Measurements from ENCODE around the gene IDS. TPM values are rescaled to one million over a fixed set of nuclear protein-coding genes. Genes with fewer than 3 reads are reported as not detected.
A peak's percentile ranks its signal among the peaks of the same experiment; 100 is the strongest.
"Not testable (repeated sequence)": the region's sequence is repeated elsewhere in the genome, so short reads cannot be mapped to it uniquely, and the experiment has no call there.

The IDS gene
- total RNA-seq, 1 donor from 2014 or later: 54.0 TPM

- TF ChIP-seq CTCF (conservative IDR thresholded peaks at IDR 0.05; ENCODE audit: low read depth, low read length): no peak
- DNase-seq (ENCODE audit: low read depth): peak; percentile 78
- peak within 1 kb of the TSS; percentile 78 for H3K4me3 ChIP-seq (ENCODE audit: low read depth, low read length)
Observed at GRCh38 chrX:149540621-149541520, 35.8 kb upstream of the IDS start, which contains the start of gene EOLA1. EOLA1 (plus strand) TSS chrX:149541012; CDS start chrX:149545631, 4,619 bp downstream.

DNA sequence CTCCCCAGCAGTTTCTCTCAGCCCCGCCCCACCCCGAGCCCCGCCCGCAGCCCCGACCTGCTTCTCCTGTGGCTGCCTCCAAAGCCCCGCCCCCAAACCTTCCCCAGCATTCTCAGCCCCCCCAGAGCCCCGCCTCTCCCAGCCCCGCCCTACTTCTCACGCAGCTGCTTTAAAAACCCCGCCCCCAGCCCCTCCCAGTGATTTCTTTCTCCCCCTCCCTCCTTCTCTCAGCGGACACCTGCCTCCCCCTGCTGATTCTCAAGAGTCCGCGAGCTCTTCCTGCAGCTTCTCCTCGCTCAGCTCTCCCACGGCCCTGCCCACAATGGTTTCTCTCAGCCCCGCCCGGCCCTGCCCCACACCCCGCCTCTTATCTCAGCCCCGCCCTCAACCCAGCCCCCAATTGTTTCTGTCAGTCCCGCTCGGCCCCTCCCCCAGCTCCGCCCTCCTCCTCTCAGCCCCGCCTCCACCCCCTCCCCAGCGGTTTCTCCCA lies 35.1 kb upstream of the IDS start:
- DNase-seq (ENCODE audit: low read depth): no peak
- no peak for TF ChIP-seq CTCF (conservative IDR thresholded peaks at IDR 0.05; ENCODE audit: low read depth, low read length)
- peak overlapping the region; percentile 78 for H3K4me3 ChIP-seq (ENCODE audit: low read depth, low read length)

DNA sequence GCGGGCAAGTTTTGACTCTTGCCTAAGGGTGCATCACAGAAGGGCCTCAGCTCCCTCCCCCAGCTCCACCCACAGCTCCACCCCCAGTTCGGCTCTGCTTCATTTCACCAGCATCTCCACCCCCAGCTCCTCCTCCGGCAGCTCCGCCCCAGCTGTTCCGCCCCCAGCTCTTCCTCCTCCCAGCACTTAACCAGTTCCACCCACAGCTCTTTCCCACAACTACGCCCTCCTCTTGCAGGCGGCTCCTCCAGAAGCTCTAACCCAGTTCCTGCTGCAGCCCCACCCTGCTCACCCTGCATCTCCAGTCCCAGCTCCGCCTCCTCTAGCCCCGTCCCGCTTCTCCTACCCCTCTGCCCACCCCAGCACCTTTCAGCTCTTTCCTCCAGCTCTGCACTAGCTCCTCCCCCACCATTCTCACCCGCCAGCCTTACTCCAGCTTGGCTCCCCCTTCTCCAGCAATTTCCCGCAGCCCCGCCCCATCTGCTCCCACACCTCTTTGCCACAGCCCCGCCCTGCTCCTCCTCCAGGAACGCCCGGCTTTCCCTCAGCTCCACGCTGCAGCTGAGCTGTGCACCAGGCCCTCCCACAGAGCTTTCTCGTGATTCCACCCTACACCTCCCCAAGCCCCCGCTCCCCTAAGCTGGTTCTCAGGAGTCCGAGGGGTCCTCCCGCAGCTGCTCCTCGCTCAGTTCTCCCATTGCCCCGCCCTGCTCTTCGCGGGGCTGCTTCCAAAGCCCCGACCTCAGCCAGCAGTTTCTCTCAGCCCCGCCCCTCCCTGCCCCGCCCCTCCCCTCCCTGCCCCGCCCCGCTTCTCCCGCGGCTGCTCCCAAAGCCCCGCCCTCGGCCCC lies 34.4 kb upstream of the IDS start:
- peak overlapping the region; percentile 59 for H3K4me3 ChIP-seq (ENCODE audit: low read depth, low read length)
- no peak for DNase-seq (ENCODE audit: low read depth)
- TF ChIP-seq CTCF (conservative IDR thresholded peaks at IDR 0.05; ENCODE audit: low read depth, low read length): no peak

GRCh38 chrX:149537474-149537873 lies 32.4 kb upstream of the IDS start:
- not testable (repeated sequence) for H3K4me3 ChIP-seq (ENCODE audit: low read depth, low read length); DNase-seq (ENCODE audit: low read depth)

DNA sequence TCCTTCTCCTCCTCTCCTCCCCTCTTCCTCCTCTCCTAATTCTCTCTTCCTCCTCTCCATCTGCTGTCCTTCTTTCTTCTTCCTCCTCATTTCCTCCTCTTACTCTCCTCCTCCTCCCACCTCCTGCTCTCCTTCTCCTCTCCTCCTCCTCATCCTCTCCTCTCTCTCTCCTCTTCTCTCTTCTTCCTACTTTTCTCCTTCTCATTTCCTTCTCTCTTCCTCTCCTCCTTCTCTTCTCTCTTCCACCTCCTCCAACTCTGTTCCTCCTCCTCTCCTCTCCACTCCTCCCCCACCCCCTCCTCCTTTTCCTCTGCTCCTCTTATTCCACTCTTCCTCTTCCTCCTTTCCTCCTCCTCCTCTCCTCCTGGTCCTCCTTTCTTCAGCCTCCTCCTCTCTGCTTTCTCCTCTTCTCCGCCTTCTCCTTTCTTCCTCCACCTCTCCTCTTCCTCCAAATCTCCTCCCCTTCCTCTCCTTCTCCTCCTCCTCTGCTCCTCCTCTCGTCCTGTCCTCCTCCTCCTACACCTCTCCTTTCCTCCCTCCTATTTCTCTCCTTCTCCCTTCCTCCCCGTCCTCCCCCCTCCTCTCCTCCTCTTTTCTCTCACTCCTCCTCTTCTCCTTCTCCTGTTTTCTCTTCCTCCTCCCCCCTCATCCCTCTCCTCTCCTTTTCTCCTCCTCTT lies 30.0 kb upstream of the IDS start:
- DNase-seq (ENCODE audit: low read depth); H3K4me3 ChIP-seq (ENCODE audit: low read depth, low read length): not testable (repeated sequence)

DNA sequence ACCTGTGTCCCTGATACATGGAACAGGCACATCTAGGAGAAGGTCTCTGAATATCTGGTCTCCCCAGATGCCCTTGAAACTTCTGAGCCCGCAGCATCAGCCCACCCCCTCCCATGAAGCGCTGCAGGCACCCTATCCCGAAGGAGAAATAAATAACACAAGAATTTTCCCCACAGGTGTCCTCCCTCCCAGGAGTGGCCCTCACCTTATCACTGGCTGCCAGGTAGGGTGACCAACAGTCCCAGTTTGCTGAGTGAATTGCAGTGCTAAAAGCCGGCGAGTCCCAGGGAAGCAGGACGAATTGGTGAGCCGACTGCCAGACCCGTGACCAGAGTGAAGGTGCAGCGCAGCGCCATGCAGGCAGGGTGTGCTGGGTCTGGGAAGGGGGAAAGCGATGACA lies 28.9 kb upstream of the IDS start:
- not testable (repeated sequence) for DNase-seq (ENCODE audit: low read depth); H3K4me3 ChIP-seq (ENCODE audit: low read depth, low read length)

DNA sequence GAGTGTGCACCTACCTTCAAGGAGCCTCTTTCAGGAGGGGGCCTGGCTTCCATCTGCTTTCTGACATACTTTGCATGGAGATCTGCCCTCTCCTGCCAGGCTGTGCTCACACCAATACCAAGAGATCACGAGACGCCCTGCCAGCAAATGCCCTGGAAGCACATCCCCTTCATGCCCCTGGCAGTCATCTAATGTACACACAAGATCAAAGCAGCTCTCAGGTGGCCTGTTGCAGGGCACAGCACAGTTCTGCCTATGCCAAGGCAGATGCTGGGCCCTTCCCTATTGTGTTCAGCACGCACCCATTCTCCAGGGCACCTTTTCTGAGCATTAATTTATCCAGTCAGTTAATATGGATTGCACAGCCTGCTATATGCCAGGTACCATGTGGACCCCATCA lies 27.8 kb upstream of the IDS start:
- not testable (repeated sequence) for H3K4me3 ChIP-seq (ENCODE audit: low read depth, low read length); DNase-seq (ENCODE audit: low read depth)

DNA sequence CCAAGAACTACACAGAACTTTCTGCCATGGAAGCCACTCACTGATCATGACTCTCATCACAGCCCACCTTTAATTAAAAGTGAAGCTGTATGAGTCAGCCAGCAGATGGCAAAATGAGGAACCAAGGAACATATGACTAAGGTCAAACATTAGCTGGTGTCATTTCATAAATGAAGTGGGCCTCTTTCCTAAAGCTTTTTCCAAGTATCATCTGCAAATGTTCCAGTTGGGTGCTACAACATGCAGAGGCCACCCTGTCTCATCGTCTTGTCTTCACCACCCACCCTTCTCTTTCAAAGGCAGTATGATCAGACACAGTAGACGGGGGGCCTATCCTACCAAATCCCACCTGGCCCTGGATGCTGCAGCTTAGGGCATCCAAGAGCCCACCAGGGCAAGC lies 26.5 kb upstream of the IDS start:
- TF ChIP-seq CTCF (conservative IDR thresholded peaks at IDR 0.05; ENCODE audit: low read depth, low read length): no peak
- H3K4me3 ChIP-seq (ENCODE audit: low read depth, low read length): no peak overlapping the region
- no peak for DNase-seq (ENCODE audit: low read depth)
